SK-N-SH (cell line): Measurements from ENCODE around the gene ZNF185. TPM values are rescaled to one million over a fixed set of nuclear protein-coding genes. Genes with fewer than 3 reads are reported as not detected.

Experiments
- CTCF ChIA-PET: fragments of 300-600, 350-600 bp; formaldehyde crosslinking; extraction: SDS; loops from one replicate; lab custom pipeline; 2021; lab: Yijun Ruan, JAX
- POLR2A ChIA-PET: fragments of 350-600 bp; sonication (Branson Sonifier 250); formaldehyde crosslinking; extraction: SDS; loops from one replicate; lab custom pipeline; 2020; ENCODE audit warnings: antibody characterized with exemption, inconsistent platforms; lab: Yijun Ruan, JAX
- DNase-seq: peaks from one replicate; pipeline ENCODE4 v3.0.0; 2012
- H2AFZ ChIP-seq: fragments of 200-600 bp; sonication (generic); 2 replicates; pipeline ENCODE4 v1.8.1; 2016; ENCODE audit warnings: antibody characterized with exemption, mild to moderate bottlenecking, low read depth
- H3F3A ChIP-seq: fragments of 200-600 bp; sonication (generic); replicated peaks from 2 replicates; pipeline ENCODE3; 2016; ENCODE audit warnings: antibody characterized with exemption, mild to moderate bottlenecking; ENCODE audit not compliant: insufficient read depth
- H3K27ac ChIP-seq, 2 experiments: fragments of 200-500 bp in 1 of 2; fragments of 200-600 bp in 1 of 2; sonication (Bioruptor generic) in 1 of 2; sonication (generic), shearing (Covaris generic) in 1 of 2; 2 replicates each; pipeline versions ENCODE4 v1.5.1 to v1.6.1; 2014 to 2016; ENCODE audit warnings: low read depth in 2 of 2, inconsistent platforms in 1 of 2, low read length in 1 of 2, mild to moderate bottlenecking in 1 of 2, mixed read lengths in 1 of 2
- H3K27me3 ChIP-seq: fragments of 200-600 bp; sonication (generic), shearing (Covaris generic); 2 replicates; pipeline ENCODE4 v1.6.1; 2016; ENCODE audit warnings: mixed run types; ENCODE audit not compliant: insufficient read depth
- H3K36me3 ChIP-seq, 2 experiments: fragments of 200-500 bp in 1 of 2; fragments of 200-600 bp in 1 of 2; sonication (Bioruptor generic) in 1 of 2; sonication (generic) in 1 of 2; replicated peaks in 1 of 2; 2 replicates each; pipeline versions ENCODE3 to v1.5.1; 2014 to 2016; ENCODE audit warnings: low read length in 1 of 2, mild to moderate bottlenecking in 1 of 2; ENCODE audit not compliant: insufficient read depth in 2 of 2, control insufficient read depth in 1 of 2
- H3K4me1 ChIP-seq, 2 experiments: fragments of 200-500 bp in 1 of 2; fragments of 200-600 bp in 1 of 2; sonication (Bioruptor generic) in 1 of 2; sonication (generic), shearing (Covaris generic) in 1 of 2; 2 replicates each; pipeline versions ENCODE4 v1.5.1 to v1.6.1; 2014 to 2016; ENCODE audit warnings: low read depth in 1 of 2, low read length in 1 of 2, mixed run types in 1 of 2; ENCODE audit not compliant: insufficient read depth in 2 of 2, control insufficient read depth in 1 of 2
- H3K4me2 ChIP-seq: fragments of 200-600 bp; sonication (generic), shearing (Covaris generic); 2 replicates; pipeline ENCODE4 v1.6.1; 2017; ENCODE audit warnings: mixed run types
- H3K4me3 ChIP-seq, 2 experiments: fragments of 200-500 bp in 1 of 2; fragments of 200-600 bp in 1 of 2; sonication (Bioruptor generic) in 1 of 2; sonication (generic), shearing (Covaris generic) in 1 of 2; 2 replicates each; pipeline versions ENCODE4 v1.5.1 to v1.8.1; 2014 to 2016; ENCODE audit warnings: low read depth in 2 of 2, inconsistent platforms in 1 of 2, low read length in 1 of 2, mild to moderate bottlenecking in 1 of 2, mixed read lengths in 1 of 2, moderate library complexity in 1 of 2
- H3K79me2 ChIP-seq: fragments of 200-600 bp; sonication (generic); 2 replicates; pipeline ENCODE4 v1.8.1; 2017; ENCODE audit warnings: mild to moderate bottlenecking; ENCODE audit not compliant: insufficient read depth
- H3K9ac ChIP-seq: fragments of 200-600 bp; sonication (generic); 2 replicates; pipeline ENCODE4 v1.6.1; 2017; ENCODE audit warnings: mixed run types
- H3K9me2 ChIP-seq: fragments of 200-600 bp; sonication (generic); 2 replicates; pipeline ENCODE4 v1.6.1; 2017; ENCODE audit warnings: mixed run types
- H3K9me3 ChIP-seq: fragments of 200-600 bp; sonication (generic); 2 replicates; pipeline ENCODE4 v1.6.1; 2017; ENCODE audit warnings: mixed run types, mild to moderate bottlenecking, moderate library complexity
- H4K20me1 ChIP-seq: fragments of 200-600 bp; sonication (generic); 2 replicates; pipeline ENCODE4 v1.6.1; 2017; ENCODE audit warnings: mild to moderate bottlenecking, mixed run types; ENCODE audit not compliant: insufficient read depth
- CHD2 ChIP-seq: fragments of 150-350 bp; IDR thresholded peaks from 2 replicates; pipeline ENCODE4 v1.6.1; 2018; ENCODE audit warnings: low read length; ENCODE audit not compliant: partially characterized antibody
- FOXJ3 ChIP-seq: sonication (generic); formaldehyde crosslinking; IDR thresholded peaks from 2 replicates; pipeline ENCODE4 v1.5.1; 2020; ENCODE audit warnings: mild to moderate bottlenecking, missing genetic modification reagents
- MEF2A ChIP-seq: IDR thresholded peaks from 2 replicates; pipeline ENCODE4 v1.4.0; 2012; ENCODE audit warnings: low read depth, borderline replicate concordance
- NFIC ChIP-seq: IDR thresholded peaks from 2 replicates; pipeline ENCODE4 v1.4.0; 2012; ENCODE audit warnings: borderline replicate concordance
- RAD21 ChIP-seq: IDR thresholded peaks from 2 replicates; pipeline ENCODE4 v1.6.1; 2012; ENCODE audit warnings: mild to moderate bottlenecking, low read length
- SMC3 ChIP-seq: IDR thresholded peaks from 2 replicates; pipeline ENCODE4 v1.6.1; 2012; ENCODE audit warnings: low read depth, low read length, improper control_type of control experiment
- TAF1 ChIP-seq: IDR thresholded peaks from 2 replicates; pipeline ENCODE4 v1.6.1; 2012; ENCODE audit warnings: low read depth, mild to moderate bottlenecking, low read length, moderate library complexity, borderline replicate concordance
- TEAD4 ChIP-seq: IDR thresholded peaks from 2 replicates; pipeline ENCODE4 v1.4.0; 2012; ENCODE audit warnings: mild to moderate bottlenecking, borderline replicate concordance; ENCODE audit not compliant: insufficient read depth
- WGBS: methylation state at CpG from one replicate; pipeline ENCODE4 v1.1.6; 2017; ENCODE audit warnings: low lambda C conversion rate; 5-methylcytosine and 5-hydroxymethylcytosine counted together
- polyA plus RNA-seq, 3 experiments: library from polyadenylated mRNA; depleted of rRNA; stranded (reverse); fragments of >200 nt; gene quantifications; 2 replicates each; pipeline ENCODE4 v1.2.3, GENCODE V29; 2012
- TF ChIP-seq, protein P1 (sequence below): fragments of 200-600 bp; sonication (generic); IDR thresholded peaks from 2 replicates; pipeline ENCODE4 v1.6.1; 2017; ENCODE audit warnings: antibody characterized with exemption, mild to moderate bottlenecking, moderate library complexity
- TF ChIP-seq, protein P2 (sequence below): IDR thresholded peaks from 2 replicates; pipeline ENCODE4; 2012

Gene ZNF185
- polyA plus RNA-seq, 1 of the 3 experiments (the other 2 are of a cell fraction): 10.3 TPM

DNA sequence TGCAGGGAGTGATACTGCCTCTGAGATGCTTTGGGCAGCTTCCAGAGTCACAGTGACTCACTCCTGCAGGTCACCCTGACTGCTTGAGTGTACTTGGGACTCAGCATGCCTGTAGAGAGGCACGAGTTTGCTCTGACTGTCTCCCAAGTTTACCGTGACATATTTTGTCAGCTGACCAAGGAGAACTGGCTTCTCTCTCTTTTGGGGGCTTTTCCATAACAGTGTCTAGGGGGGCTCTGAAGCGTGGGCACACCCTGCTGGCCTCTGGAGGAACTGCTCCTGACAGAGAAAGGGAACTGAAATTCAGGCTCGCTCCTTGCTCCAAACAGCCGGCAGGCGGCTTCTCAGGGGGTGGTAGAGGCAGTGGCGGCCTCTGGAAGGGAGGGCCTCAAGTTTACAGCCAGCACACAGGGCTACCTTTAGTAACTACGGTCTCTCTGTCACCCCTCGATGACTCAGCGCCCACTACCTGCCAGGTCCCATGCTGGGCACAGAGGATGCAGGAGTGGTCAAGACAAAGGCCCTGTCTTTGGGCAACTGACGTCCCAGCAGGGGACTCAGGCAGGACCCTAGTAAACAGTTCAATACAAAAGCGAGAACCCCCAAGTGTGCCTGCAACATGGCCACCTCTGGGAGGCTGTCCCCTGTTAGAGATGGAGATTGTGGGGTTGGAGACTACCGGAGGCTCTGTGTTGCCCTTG lies 17.8 kb downstream of the ZNF185 start:
- Histone ChIP-seq H3K4me2 (no peak overlapping the region), H3K9me3 (no peaks in the 10 kb centered on the region), H3K79me2 (no peaks in the 10 kb centered on the region), H3F3A (no peaks in the 10 kb centered on the region), H3K36me3 (no peaks in the 10 kb centered on the region), H3K27me3 (peaks cover 11% of the 10 kb centered on the region), H3K27ac (no peak overlapping the region), H2AFZ (no peak overlapping the region), H3K4me1 (peaks cover 0 to 14% of the 10 kb centered on the region in 2 experiments; a peak in 1 of 4 replicates), H4K20me1 (no peaks in the 10 kb centered on the region), H3K4me3 (no peak overlapping the region), H3K9me2 (no peaks in the 10 kb centered on the region), H3K9ac (no peak overlapping the region)
- CTCF ChIA-PET: interaction anchor here (1.0 to 5.8 kb wide), 11 partner anchors 9 to 280 kb away, joined by 3 to 71 read pairs (median 6); partner anchors contain the start of genes CETN2, NSDHL and ZNF185
- 21% methylated on average over 7 of the region's 13 CpGs for WGBS
- DNase-seq: peak; percentile 77
- POLR2A ChIA-PET: no interaction called here
- TF ChIP-seq, protein P1, sequence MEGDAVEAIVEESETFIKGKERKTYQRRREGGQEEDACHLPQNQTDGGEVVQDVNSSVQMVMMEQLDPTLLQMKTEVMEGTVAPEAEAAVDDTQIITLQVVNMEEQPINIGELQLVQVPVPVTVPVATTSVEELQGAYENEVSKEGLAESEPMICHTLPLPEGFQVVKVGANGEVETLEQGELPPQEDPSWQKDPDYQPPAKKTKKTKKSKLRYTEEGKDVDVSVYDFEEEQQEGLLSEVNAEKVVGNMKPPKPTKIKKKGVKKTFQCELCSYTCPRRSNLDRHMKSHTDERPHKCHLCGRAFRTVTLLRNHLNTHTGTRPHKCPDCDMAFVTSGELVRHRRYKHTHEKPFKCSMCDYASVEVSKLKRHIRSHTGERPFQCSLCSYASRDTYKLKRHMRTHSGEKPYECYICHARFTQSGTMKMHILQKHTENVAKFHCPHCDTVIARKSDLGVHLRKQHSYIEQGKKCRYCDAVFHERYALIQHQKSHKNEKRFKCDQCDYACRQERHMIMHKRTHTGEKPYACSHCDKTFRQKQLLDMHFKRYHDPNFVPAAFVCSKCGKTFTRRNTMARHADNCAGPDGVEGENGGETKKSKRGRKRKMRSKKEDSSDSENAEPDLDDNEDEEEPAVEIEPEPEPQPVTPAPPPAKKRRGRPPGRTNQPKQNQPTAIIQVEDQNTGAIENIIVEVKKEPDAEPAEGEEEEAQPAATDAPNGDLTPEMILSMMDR: peak; percentile 75
- TF ChIP-seq RAD21 (peak; percentile 57), SMC3 (peak; percentile 35; the same call in 1 of the 2 replicates), FOXJ3 (CRISPR knock-in tag) (no peak)

DNA sequence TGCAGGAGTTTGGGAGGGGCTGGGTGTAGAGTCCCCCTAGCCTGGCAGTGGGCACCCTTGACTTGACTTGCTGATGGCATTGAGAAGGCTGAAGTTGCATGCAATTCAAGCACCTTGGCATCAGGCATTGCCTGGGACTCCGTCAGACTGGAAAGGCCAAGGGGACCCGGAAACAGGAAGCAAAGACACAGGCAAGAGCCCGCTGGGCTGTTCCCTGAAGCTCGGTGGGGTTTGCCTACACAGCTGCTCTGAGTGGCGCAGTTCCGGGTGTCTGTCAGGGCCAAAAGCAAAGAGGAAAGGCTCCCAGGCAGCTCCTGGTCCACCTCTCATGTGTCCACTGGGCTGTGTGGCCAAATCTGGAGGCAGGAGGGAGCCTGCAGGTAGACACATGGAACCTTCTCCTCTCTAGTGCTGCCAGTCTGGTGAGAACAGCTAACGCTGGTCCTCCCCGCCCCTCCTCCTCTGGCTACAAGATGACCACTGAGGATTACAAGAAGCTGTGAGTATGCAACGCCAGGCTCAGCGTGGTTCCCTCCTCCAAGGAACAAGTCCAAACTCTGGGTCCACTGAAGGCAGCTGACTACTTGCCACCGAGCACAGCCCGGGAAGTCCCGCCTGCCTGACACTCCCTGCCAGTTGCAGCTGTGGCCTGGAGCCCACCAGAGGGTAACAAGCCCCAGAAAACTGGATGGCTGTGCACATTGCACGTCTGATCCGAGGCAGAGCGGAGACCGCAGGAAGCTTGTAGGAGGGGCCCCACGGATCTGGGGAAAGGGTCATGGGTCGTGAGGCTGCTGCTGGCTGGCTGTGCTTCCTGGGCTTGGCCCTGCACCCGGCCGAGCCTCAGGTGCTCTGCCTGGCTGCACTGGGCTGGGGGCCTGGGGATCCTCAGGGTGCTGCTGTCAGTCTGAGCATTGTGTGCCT lies 20.1 kb downstream of the ZNF185 start:
- Histone ChIP-seq H3K27me3 (peaks cover 12% of the 10 kb centered on the region; the same call in 1 of the 2 replicates), H3K9me3 (no peaks in the 10 kb centered on the region)
- TF ChIP-seq CHD2 (no peak), TAF1 (no peak), NFIC (no peak), MEF2A (no peak), TEAD4 (no peak), RAD21 (no peak)
- TF ChIP-seq, protein P2, sequence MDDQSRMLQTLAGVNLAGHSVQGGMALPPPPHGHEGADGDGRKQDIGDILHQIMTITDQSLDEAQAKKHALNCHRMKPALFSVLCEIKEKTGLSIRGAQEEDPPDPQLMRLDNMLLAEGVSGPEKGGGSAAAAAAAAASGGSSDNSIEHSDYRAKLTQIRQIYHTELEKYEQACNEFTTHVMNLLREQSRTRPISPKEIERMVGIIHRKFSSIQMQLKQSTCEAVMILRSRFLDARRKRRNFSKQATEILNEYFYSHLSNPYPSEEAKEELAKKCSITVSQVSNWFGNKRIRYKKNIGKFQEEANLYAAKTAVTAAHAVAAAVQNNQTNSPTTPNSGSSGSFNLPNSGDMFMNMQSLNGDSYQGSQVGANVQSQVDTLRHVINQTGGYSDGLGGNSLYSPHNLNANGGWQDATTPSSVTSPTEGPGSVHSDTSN: no peak
- TF ChIP-seq, protein P1: no peak
- TF ChIP-seq, all 33 proteins: peak for 0
- H3K79me2 ChIP-seq: no peaks in the 10 kb centered on the region
- no peak overlapping the region for H3K27ac ChIP-seq
- no peak overlapping the region for H3K4me2 ChIP-seq
- no peak overlapping the region for H2AFZ ChIP-seq
- H3K4me1 ChIP-seq: peaks cover 0 to 14% of the 10 kb centered on the region in 2 experiments; a peak in 1 of 4 replicates
- ChIA-PET CTCF (interaction anchor here (1.2 to 5.4 kb wide), 4 partner anchors 8 to 87 kb away, joined by 3 to 37 read pairs (median 8); partner anchors contain the start of genes CETN2, NSDHL and ZNF185), POLR2A (no interaction called here)
- H3F3A ChIP-seq: no peaks in the 10 kb centered on the region
- H3K9ac ChIP-seq: no peak overlapping the region
- DNase-seq: no peak
- WGBS: 56% methylated on average over 11 of the region's 21 CpGs
- H3K9me2 ChIP-seq: no peaks in the 10 kb centered on the region
- no peak overlapping the region for H3K4me3 ChIP-seq
- H4K20me1 ChIP-seq: no peaks in the 10 kb centered on the region
- no peaks in the 10 kb centered on the region for H3K36me3 ChIP-seq
